Measurements from ENCODE around the gene TCEAL9.

- TF ChIP-seq POLR2A (IDR thresholded peaks at IDR 0.05), result no peak
- no peak for TF ChIP-seq CTCF (IDR thresholded peaks at IDR 0.05)
Measured at GRCh38 chrX:103363046-103363445, 6.7 kb downstream of the TCEAL9 start.

All from prostate gland (tissue), 2 donors.